Endothelial cell of coronary artery (primary cell): ENCODE data around the gene OR10R2. TPM values are rescaled to one million over a fixed set of nuclear protein-coding genes. Genes with fewer than 3 reads are reported as not detected.

Experiments
- total RNA-seq: library from RNA; depleted of rRNA; stranded (reverse); fragments of >200 nt; gene quantifications from 2 replicates; pipeline ENCODE4 v1.2.3, GENCODE V29; 2014

The OR10R2 gene, protein sequence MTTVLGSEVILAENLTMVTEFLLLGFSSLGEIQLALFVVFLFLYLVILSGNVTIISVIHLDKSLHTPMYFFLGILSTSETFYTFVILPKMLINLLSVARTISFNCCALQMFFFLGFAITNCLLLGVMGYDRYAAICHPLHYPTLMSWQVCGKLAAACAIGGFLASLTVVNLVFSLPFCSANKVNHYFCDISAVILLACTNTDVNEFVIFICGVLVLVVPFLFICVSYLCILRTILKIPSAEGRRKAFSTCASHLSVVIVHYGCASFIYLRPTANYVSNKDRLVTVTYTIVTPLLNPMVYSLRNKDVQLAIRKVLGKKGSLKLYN
- total RNA-seq = not detected in 2 replicates

DNA sequence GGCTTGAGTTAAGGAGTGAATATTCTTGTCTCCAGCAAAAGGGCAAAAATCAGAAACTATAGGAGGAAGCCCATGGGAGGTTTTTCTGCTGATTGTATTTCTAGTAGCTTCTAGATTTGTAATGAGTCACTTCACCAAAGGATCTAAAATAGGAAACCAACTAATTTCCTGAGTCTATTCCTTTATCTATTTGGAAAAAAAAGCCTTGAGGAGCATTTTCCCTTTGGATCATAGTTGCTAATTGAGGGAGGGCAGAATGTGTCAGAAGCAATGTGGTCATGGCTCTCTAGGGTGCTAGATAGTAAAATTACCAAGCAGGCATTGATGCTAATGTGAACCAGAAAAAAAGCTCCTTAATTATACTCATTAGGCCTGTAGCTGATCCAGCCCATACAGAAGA lies at the start of gene OR10R2:
Gene OR10R2, plus strand, starts transcription at position 301 of the 400 bp plus-strand sequence. CDS start 106 bp downstream, outside the sequence.

GRCh38 chr1:158426137-158426536 lies 45.9 kb upstream of the OR10R2 start, which contains the start of gene OR10K2:
Gene OR10K2 (minus strand): TSS chr1:158426237. CDS start chr1:158420866, 5,371 bp downstream.

DNA sequence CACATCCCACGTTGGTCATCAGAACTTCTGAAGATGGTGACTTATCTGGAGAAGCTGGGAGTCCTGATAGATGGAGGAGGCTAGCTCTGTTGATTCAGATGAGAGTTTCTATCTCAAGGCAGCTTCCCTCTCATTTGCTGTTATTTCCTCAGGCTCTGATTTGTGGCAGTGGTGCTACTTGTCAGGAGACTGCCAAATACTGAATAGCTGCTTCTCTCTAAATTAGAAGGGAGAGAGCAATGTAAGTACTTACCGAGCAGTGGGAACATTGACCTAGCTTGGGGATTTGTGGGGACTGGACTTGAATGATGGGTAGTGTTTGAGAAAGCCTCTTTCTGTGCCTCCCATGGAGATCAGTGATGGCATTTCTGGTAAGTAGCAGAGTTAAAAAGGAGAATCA lies 10.5 kb upstream of the OR10R2 start, which contains the start of gene OR10K1:
Gene OR10K1, plus strand, starts transcription at position 301 of the 400 bp plus-strand sequence. CDS start 3,728 bp downstream, outside the sequence.

Other genes starting within 250 kb of the OR10R2 start
- not detected in 2 replicates for gene CD1A, start 217.8 kb upstream of the OR10R2 start, total RNA-seq
- not detected in 2 replicates for gene CD1C, start 182.3 kb upstream of the OR10R2 start, total RNA-seq
- gene CD1B, start 140.7 kb upstream of the OR10R2 start, total RNA-seq = not detected in 2 replicates
- not detected in 2 replicates for gene CD1E, start 118.3 kb upstream of the OR10R2 start, total RNA-seq
- not detected in 2 replicates for gene OR10T2, start 72.8 kb upstream of the OR10R2 start, total RNA-seq
- not detected in 2 replicates for gene OR10K2, start 46.0 kb upstream of the OR10R2 start, total RNA-seq
- not detected in 2 replicates for gene OR10K1, start 10.4 kb upstream of the OR10R2 start, total RNA-seq
- not detected in 2 replicates for gene OR6Y1, start 82.2 kb downstream of the OR10R2 start, total RNA-seq
- not detected in 2 replicates for gene OR6P1, start 98.4 kb downstream of the OR10R2 start, total RNA-seq
- gene OR10X1, start 107.7 kb downstream of the OR10R2 start, total RNA-seq = not detected in 2 replicates
- gene OR10Z1, start 133.0 kb downstream of the OR10R2 start, total RNA-seq = not detected in 2 replicates
- under 0.01 and 0.90 TPM in 2 replicates for gene SPTA1, start 214.5 kb downstream of the OR10R2 start, total RNA-seq
- gene OR6K2, start 228.4 kb downstream of the OR10R2 start, total RNA-seq = not detected in 2 replicates
- gene OR6K3, start 248.5 kb downstream of the OR10R2 start, total RNA-seq = not detected in 2 replicates